Osteoblast (primary cell): ENCODE data around the gene EIF2S1. TPM values are rescaled to one million over a fixed set of nuclear protein-coding genes. Genes with fewer than 3 reads are reported as not detected.

Experiments used
- DNase-seq: peaks from one replicate; pipeline ENCODE4 v3.0.0; 2011; ENCODE audit warnings: low spot score, mixed read lengths; ENCODE audit not compliant: insufficient read length; ENCODE audit errors: missing footprints
- H2AFZ ChIP-seq: 2 replicates; pipeline ENCODE4 v1.6.0; 2011; ENCODE audit warnings: mild to moderate bottlenecking, low read length
- H3K27ac ChIP-seq: 2 replicates; pipeline ENCODE4 v1.5.1; 2011; ENCODE audit warnings: mild to moderate bottlenecking, low read depth, low read length, moderate library complexity
- H3K27me3 ChIP-seq: 2 replicates; pipeline ENCODE4 v1.6.0; 2012; ENCODE audit warnings: mild to moderate bottlenecking, control low read depth, inconsistent platforms, low read length, moderate library complexity; ENCODE audit not compliant: insufficient read depth
- H3K36me3 ChIP-seq: 2 replicates; pipeline ENCODE4 v1.5.1; 2011; ENCODE audit warnings: mild to moderate bottlenecking, low read length, control low read depth, moderate library complexity; ENCODE audit not compliant: insufficient read depth
- H3K4me1 ChIP-seq: 2 replicates; pipeline ENCODE4 v1.5.1; 2011; ENCODE audit warnings: mild to moderate bottlenecking, low read length, control low read depth, moderate library complexity; ENCODE audit not compliant: insufficient read depth
- H3K4me2 ChIP-seq: 2 replicates; pipeline ENCODE4 v1.6.0; 2011; ENCODE audit warnings: mild to moderate bottlenecking, low read length; ENCODE audit not compliant: insufficient read depth
- H3K4me3 ChIP-seq: fragments of 200-600 bp; sonication (generic); 3 replicates; pipeline ENCODE4 v1.5.1; 2012; ENCODE audit warnings: mild to moderate bottlenecking, low read length, inconsistent platforms; ENCODE audit not compliant: insufficient read depth
- H3K79me2 ChIP-seq: 2 replicates; pipeline ENCODE4 v1.6.0; 2012; ENCODE audit warnings: mild to moderate bottlenecking, low read length, control low read depth, inconsistent platforms; ENCODE audit not compliant: insufficient read depth
- H3K9me3 ChIP-seq: 2 replicates; pipeline ENCODE4 v1.5.1; 2011; ENCODE audit warnings: low read depth, low read length, control low read depth
- H4K20me1 ChIP-seq: 2 replicates; pipeline ENCODE4 v1.6.0; 2012; ENCODE audit warnings: mild to moderate bottlenecking, low read length, control low read depth; ENCODE audit not compliant: insufficient read depth
- CTCF ChIP-seq: IDR thresholded peaks from 2 replicates; pipeline ENCODE4 v1.5.1; 2011; ENCODE audit warnings: mild to moderate bottlenecking, low read depth, low read length, moderate library complexity; ENCODE audit errors: extremely low read depth
- small RNA-seq: library from RNA; depleted of rRNA; stranded (forward); fragments of <200 nt; gene quantifications from one replicate; pipeline ENCODE3, GENCODE V24; 2012
- total RNA-seq: library from RNA; depleted of rRNA; stranded (reverse); fragments of >200 nt; gene quantifications from 2 replicates; pipeline ENCODE4 v1.2.3, GENCODE V29; 2012

EIF2S1 gene
- total RNA-seq, 1 donor = 152 TPM

GRCh38 chr14:67429510-67430205 is 69.5 kb downstream of the EIF2S1 start:
- H3K36me3 ChIP-seq = no peaks in the 10 kb centered on the region
- H3K4me3 ChIP-seq = no peak overlapping the region
- H2AFZ ChIP-seq = no peak overlapping the region
- TF ChIP-seq CTCF = no peak
- no peaks in the 10 kb centered on the region for H3K9me3 ChIP-seq
- H3K79me2 ChIP-seq = no peaks in the 10 kb centered on the region
- peaks cover 4% of the 10 kb centered on the region for H3K4me1 ChIP-seq
- H3K4me2 ChIP-seq = no peak overlapping the region
- peaks cover 27% of the 10 kb centered on the region for H3K27me3 ChIP-seq
- no peak for DNase-seq
- H4K20me1 ChIP-seq = no peaks in the 10 kb centered on the region
- H3K27ac ChIP-seq = no peak overlapping the region

GRCh38 chr14:67432050-67432564 is 72.0 kb downstream of the EIF2S1 start:
- Histone ChIP-seq H3K4me3 (no peak overlapping the region), H3K79me2 (no peaks in the 10 kb centered on the region), H4K20me1 (no peaks in the 10 kb centered on the region), H2AFZ (no peak overlapping the region), H3K9me3 (no peaks in the 10 kb centered on the region), H3K4me1 (no peaks in the 10 kb centered on the region), H3K27ac (no peak overlapping the region), H3K36me3 (no peaks in the 10 kb centered on the region), H3K27me3 (peaks cover 46% of the 10 kb centered on the region), H3K4me2 (no peak overlapping the region)
- TF ChIP-seq CTCF = no peak
- DNase-seq = peak; percentile 76

- DNase-seq = no peak
- no peaks in the 10 kb centered on the region for H3K79me2 ChIP-seq
- no peak overlapping the region for H3K4me2 ChIP-seq
- H3K27ac ChIP-seq = no peak overlapping the region
- H4K20me1 ChIP-seq = no peaks in the 10 kb centered on the region
- no peaks in the 10 kb centered on the region for H3K36me3 ChIP-seq
- H3K4me3 ChIP-seq = no peak overlapping the region
- no peak overlapping the region for H2AFZ ChIP-seq
- H3K9me3 ChIP-seq = no peaks in the 10 kb centered on the region
- peaks cover 59% of the 10 kb centered on the region for H3K27me3 ChIP-seq
- no peaks in the 10 kb centered on the region for H3K4me1 ChIP-seq
- no peak for TF ChIP-seq CTCF
Observed at GRCh38 chr14:67435603-67436002, 75.5 kb downstream of the EIF2S1 start.

Small RNA genes within 50 kb of the gene (small RNA-seq; reads per million reads assigned to genes)
- gene RF00019 = not detected

Other genes starting within 250 kb of the EIF2S1 start
- gene GARIN2, start 170.9 kb upstream of the EIF2S1 start, total RNA-seq = not detected in 2 replicates
- 21.2 and 21.7 TPM in 2 replicates for gene PALS1, start 118.9 kb upstream of the EIF2S1 start, total RNA-seq
- gene ATP6V1D, start 524 bp upstream of the EIF2S1 start, total RNA-seq = 111 and 140 TPM in 2 replicates
- gene PLEK2, start 51.8 kb downstream of the EIF2S1 start, total RNA-seq = 1.2 and 2.5 TPM in 2 replicates
- 5.8 and 8.3 TPM in 2 replicates for gene TMEM229B, start 128.4 kb downstream of the EIF2S1 start, total RNA-seq
- gene PLEKHH1, start 173.0 kb downstream of the EIF2S1 start, total RNA-seq = 0.59 and 1.1 TPM in 2 replicates
- 15.3 and 16.3 TPM in 2 replicates for gene PIGH, start 239.9 kb downstream of the EIF2S1 start, total RNA-seq